IMR-90 (cell line): Measurements from ENCODE around the gene C2orf69. TPM values are rescaled to one million over a fixed set of nuclear protein-coding genes. Genes with fewer than 3 reads are reported as not detected.

Experiments used
- ATAC-seq: fragments of 200-7000 bp; cut with Tn5 transposase; 2 replicates; pipeline ENCODE4 v1.9.1; 2020; ENCODE audit warnings: low read depth, mild to moderate bottlenecking, moderate library complexity
- BruUV-seq: library from RNA; stranded (reverse); fragments of 400-500 nt; replicated peaks from 2 replicates; lab custom pipeline; 2021; lab: Mats Ljungman, UMichigan
- CTCF ChIA-PET: fragments of 300-600 bp; formaldehyde crosslinking; extraction: SDS; loops from one replicate; lab custom pipeline; 2021; ENCODE audit warnings: antibody characterized with exemption; lab: Yijun Ruan, JAX
- POLR2A ChIA-PET: fragments of 300-600 bp; sonication (Branson Sonifier 250); formaldehyde crosslinking; loops from one replicate; lab custom pipeline; 2022; ENCODE audit warnings: antibody characterized with exemption; ENCODE audit not compliant: unreplicated experiment; lab: Charles Lee
- DNase-seq: peaks from one replicate; pipeline ENCODE4 v3.0.0; 2013
- H2AFZ ChIP-seq: replicated peaks from 2 replicates; pipeline ENCODE3; 2013; ENCODE audit warnings: low read length, mild to moderate bottlenecking; ENCODE audit not compliant: poor library complexity
- H2AK5ac ChIP-seq: 2 replicates; pipeline ENCODE4 v1.6.1; 2013; ENCODE audit warnings: low read depth, low read length, inconsistent platforms
- H2AK9ac ChIP-seq: replicated peaks from 2 replicates; pipeline ENCODE3; 2013; ENCODE audit warnings: mild to moderate bottlenecking, low read depth, low read length, moderate library complexity; ENCODE audit not compliant: poor library complexity
- H2BK120ac ChIP-seq: 2 replicates; pipeline ENCODE4 v1.6.1; 2013; ENCODE audit warnings: low read depth, low read length, inconsistent platforms
- H2BK15ac ChIP-seq: 3 replicates; pipeline ENCODE4 v1.6.1; 2013; ENCODE audit warnings: low read depth, low read length, inconsistent platforms
- H2BK20ac ChIP-seq: 2 replicates; pipeline ENCODE4 v1.6.1; 2013; ENCODE audit warnings: low read depth, mild to moderate bottlenecking, inconsistent platforms, low read length, moderate library complexity
- H2BK5ac ChIP-seq: 2 replicates; pipeline ENCODE4 v1.6.1; 2013; ENCODE audit warnings: mild to moderate bottlenecking, low read depth, low read length, inconsistent platforms; ENCODE audit not compliant: poor library complexity, severe bottlenecking
- H3K14ac ChIP-seq: replicated peaks from 2 replicates; pipeline ENCODE4 v1.6.1; 2013; ENCODE audit warnings: low read depth, low read length, inconsistent platforms
- H3K18ac ChIP-seq: 2 replicates; pipeline ENCODE4 v1.6.1; 2013; ENCODE audit warnings: low read depth, low read length, control low read depth
- H3K23ac ChIP-seq: 2 replicates; pipeline ENCODE4 v1.6.1; 2013; ENCODE audit warnings: low read depth, low read length, inconsistent platforms
- H3K27ac ChIP-seq: 2 replicates; pipeline ENCODE4 v1.5.1; 2013; ENCODE audit warnings: mild to moderate bottlenecking, control low read depth, low read length; ENCODE audit not compliant: insufficient read depth
- H3K27me3 ChIP-seq: 2 replicates; pipeline ENCODE4 v1.6.1; 2013; ENCODE audit warnings: low read length; ENCODE audit not compliant: control insufficient read depth, insufficient read depth
- H3K36me3 ChIP-seq: 2 replicates; pipeline ENCODE4 v1.6.1; 2013; ENCODE audit warnings: low read length, mixed read lengths; ENCODE audit not compliant: control insufficient read depth, insufficient read depth
- H3K4ac ChIP-seq: 2 replicates; pipeline ENCODE4 v1.6.1; 2013; ENCODE audit warnings: low read depth, low read length, inconsistent platforms
- H3K4me1 ChIP-seq: 2 replicates; pipeline ENCODE4 v1.6.1; 2013; ENCODE audit warnings: low read length, mixed read lengths; ENCODE audit not compliant: control insufficient read depth, insufficient read depth
- H3K4me2 ChIP-seq: 2 replicates; pipeline ENCODE4 v1.6.1; 2013; ENCODE audit warnings: low read depth, mild to moderate bottlenecking, control low read depth, low read length, moderate library complexity
- H3K4me3 ChIP-seq: 2 replicates; pipeline ENCODE4 v1.5.1; 2013; ENCODE audit warnings: low read depth, mild to moderate bottlenecking, control low read depth, low read length, moderate library complexity; ENCODE audit not compliant: insufficient read depth
- H3K56ac ChIP-seq: 2 replicates; pipeline ENCODE4 v1.6.1; 2013; ENCODE audit warnings: low read length, inconsistent platforms; ENCODE audit not compliant: insufficient read depth; ENCODE audit errors: extremely low read depth
- H3K79me1 ChIP-seq, 2 experiments: 2 replicates each; pipeline ENCODE4 v1.6.1; 2013; ENCODE audit warnings: low read length in 2 of 2, inconsistent platforms in 1 of 2, low read depth in 1 of 2
- H3K9ac ChIP-seq: 2 replicates; pipeline ENCODE4 v1.6.1; 2013; ENCODE audit warnings: low read depth, low read length, control low read depth
- H3K9me1 ChIP-seq: 2 replicates; pipeline ENCODE4 v1.6.1; 2013; ENCODE audit warnings: low read length, inconsistent platforms; ENCODE audit not compliant: insufficient read depth
- H3K9me3 ChIP-seq: 2 replicates; pipeline ENCODE4 v1.6.1; 2013; ENCODE audit warnings: low read length; ENCODE audit not compliant: control insufficient read depth, insufficient read depth
- H4K20me1 ChIP-seq: 2 replicates; pipeline ENCODE4 v1.6.1; 2013; ENCODE audit warnings: low read length, inconsistent platforms; ENCODE audit not compliant: insufficient read depth
- H4K5ac ChIP-seq: 2 replicates; pipeline ENCODE4 v1.6.1; 2013; ENCODE audit warnings: mild to moderate bottlenecking, low read depth, low read length, control low read depth
- H4K8ac ChIP-seq, 2 experiments: 2 replicates each; pipeline ENCODE4 v1.6.1; 2013; ENCODE audit warnings: low read depth in 2 of 2, low read length in 2 of 2, control low read depth in 1 of 2, inconsistent platforms in 1 of 2
- H4K91ac ChIP-seq: 2 replicates; pipeline ENCODE4 v1.6.1; 2013; ENCODE audit warnings: low read depth, low read length, inconsistent platforms; ENCODE audit not compliant: insufficient read depth
- BHLHE40 ChIP-seq: fragments of 150-350 bp; IDR thresholded peaks from 2 replicates; pipeline ENCODE4 v1.6.1; 2016; ENCODE audit warnings: mild to moderate bottlenecking, low read depth, low read length
- CEBPB ChIP-seq: IDR thresholded peaks from 2 replicates; pipeline ENCODE4 v1.6.1; 2012; ENCODE audit warnings: low read depth, low read length, improper control_type of control experiment
- CHD1 ChIP-seq: IDR thresholded peaks from 2 replicates; pipeline ENCODE4 v1.6.1; 2012; ENCODE audit warnings: low read depth, low read length, improper control_type of control experiment
- FOS ChIP-seq: fragments of 150-350 bp; IDR thresholded peaks from 2 replicates; pipeline ENCODE4 v1.6.1; 2016; ENCODE audit warnings: low read depth, low read length
- MAFK ChIP-seq: IDR thresholded peaks from 2 replicates; pipeline ENCODE4 v1.6.1; 2012; ENCODE audit warnings: low read depth, low read length, improper control_type of control experiment
- MAZ ChIP-seq: IDR thresholded peaks from 2 replicates; pipeline ENCODE4 v1.6.1; 2012; ENCODE audit warnings: low read depth, mild to moderate bottlenecking, low read length, improper control_type of control experiment, moderate library complexity, borderline replicate concordance
- MXI1 ChIP-seq: IDR thresholded peaks from 2 replicates; pipeline ENCODE4 v1.6.1; 2012; ENCODE audit warnings: low read depth, mild to moderate bottlenecking, low read length, moderate library complexity, borderline replicate concordance
- NFE2L2 ChIP-seq: fragments of 150-350 bp; IDR thresholded peaks from 2 replicates; pipeline ENCODE4 v1.6.1; 2016; ENCODE audit warnings: low read depth, mild to moderate bottlenecking, low read length
- POLR2A ChIP-seq: IDR thresholded peaks from 2 replicates; pipeline ENCODE4 v1.6.1; 2012; ENCODE audit warnings: mild to moderate bottlenecking, low read depth, low read length
- RAD21 ChIP-seq: IDR thresholded peaks from 2 replicates; pipeline ENCODE4 v1.6.1; 2012; ENCODE audit warnings: low read length, improper control_type of control experiment
- RCOR1 ChIP-seq: IDR thresholded peaks from 2 replicates; pipeline ENCODE4 v1.6.1; 2012; ENCODE audit warnings: mild to moderate bottlenecking, low read length, improper control_type of control experiment; ENCODE audit not compliant: insufficient replicate concordance
- RFX5 ChIP-seq: IDR thresholded peaks from 2 replicates; pipeline ENCODE4 v1.8.0; 2012; ENCODE audit warnings: low read depth, mild to moderate bottlenecking, low read length, moderate library complexity
- SMC3 ChIP-seq: fragments of 150-350 bp; IDR thresholded peaks from 2 replicates; pipeline ENCODE4 v1.6.1; 2016; ENCODE audit warnings: low read depth, mild to moderate bottlenecking, antibody characterized with exemption, low read length, moderate library complexity
- WGBS, 2 experiments: methylation state at CpG; one replicate each; pipeline versions ENCODE4 v1.1.5 to v1.1.7; 2013; ENCODE audit warnings: missing lambda C conversion rate in 2 of 2; ENCODE audit not compliant: insufficient read length in 1 of 2; ENCODE audit errors: extremely low coverage in 2 of 2; 5-methylcytosine and 5-hydroxymethylcytosine counted together
- dilution Hi-C: fragments of 300-500 bp; cut with HindIII; formaldehyde crosslinking; loops from one replicate; pipeline ENCODE4 v1.14.3; 2018; ENCODE audit warnings: low sequenced_read_pairs; ENCODE audit not compliant: unreplicated experiment
- in situ Hi-C: fragments of 300-500 bp; cut with MboI; formaldehyde crosslinking; loops from 3 replicates; pipeline ENCODE4 v1.14.3; 2019; ENCODE audit warnings: low sequenced_read_pairs, inconsistent platforms, mixed read lengths
- intact Hi-C: fragments of 100-400 bp; cut with micrococcal nuclease; formaldehyde crosslinking; loops from 2 replicates; pipeline ENCODE4 v1.10.0; 2022
- polyA plus RNA-seq, 3 experiments: library from polyadenylated mRNA; depleted of rRNA; stranded (reverse); fragments of >200 nt; gene quantifications; 2 replicates each; pipeline ENCODE4 v1.2.3, GENCODE V29; 2012; ENCODE audit warnings: low replicate concordance in 1 of 3
- total RNA-seq: library from RNA; depleted of rRNA; stranded (reverse); fragments of >200 nt; gene quantifications from 2 replicates; pipeline ENCODE4 v1.2.3, GENCODE V29; 2012
- TF ChIP-seq, protein P1 (sequence below): conservative IDR thresholded peaks from 2 replicates; pipeline ENCODE4 v1.5.1; 2012; ENCODE audit warnings: mild to moderate bottlenecking, low read depth, low read length, improper control_type of control experiment
- TF ChIP-seq, protein P2 (sequence below): fragments of 150-350 bp; IDR thresholded peaks from 2 replicates; pipeline ENCODE4 v1.6.1; 2016; ENCODE audit warnings: low read depth, mild to moderate bottlenecking, low read length, moderate library complexity, borderline replicate concordance
- TF ChIP-seq, protein P3 (sequence below): fragments of 150-350 bp; IDR thresholded peaks from 2 replicates; pipeline ENCODE4 v1.6.1; 2017; ENCODE audit warnings: mild to moderate bottlenecking, antibody characterized with exemption, low read length, low read depth

The C2orf69 gene
- total and polyA plus RNA-seq, 2 of the 4 experiments (the other 2 are of a cell fraction) = 3.1 to 4.7 TPM

DNA sequence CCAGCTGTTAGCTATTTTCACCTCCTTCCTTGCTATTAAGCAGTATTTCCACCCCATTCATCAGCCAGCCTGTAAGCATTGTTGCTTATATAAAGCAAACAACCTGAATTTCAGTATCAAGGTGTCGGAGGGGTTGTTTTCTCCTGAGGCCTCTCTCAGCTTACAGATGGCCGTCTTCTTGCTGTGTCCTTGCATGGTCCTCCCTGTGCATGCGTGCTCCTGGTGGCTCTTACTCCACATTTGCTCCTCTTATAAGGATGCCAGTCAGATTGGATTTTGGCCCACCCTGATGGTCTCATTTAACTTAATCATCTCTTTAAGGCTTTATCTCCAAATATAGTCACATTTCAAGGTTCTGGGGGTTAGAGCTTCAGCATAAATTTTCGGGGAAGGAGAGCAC, 46.9 kb downstream of the C2orf69 start:
- intact Hi-C loops (no loop called here), in situ Hi-C loops (no loop called here), dilution Hi-C loops (no loop called here)
- TF ChIP-seq, protein P1, sequence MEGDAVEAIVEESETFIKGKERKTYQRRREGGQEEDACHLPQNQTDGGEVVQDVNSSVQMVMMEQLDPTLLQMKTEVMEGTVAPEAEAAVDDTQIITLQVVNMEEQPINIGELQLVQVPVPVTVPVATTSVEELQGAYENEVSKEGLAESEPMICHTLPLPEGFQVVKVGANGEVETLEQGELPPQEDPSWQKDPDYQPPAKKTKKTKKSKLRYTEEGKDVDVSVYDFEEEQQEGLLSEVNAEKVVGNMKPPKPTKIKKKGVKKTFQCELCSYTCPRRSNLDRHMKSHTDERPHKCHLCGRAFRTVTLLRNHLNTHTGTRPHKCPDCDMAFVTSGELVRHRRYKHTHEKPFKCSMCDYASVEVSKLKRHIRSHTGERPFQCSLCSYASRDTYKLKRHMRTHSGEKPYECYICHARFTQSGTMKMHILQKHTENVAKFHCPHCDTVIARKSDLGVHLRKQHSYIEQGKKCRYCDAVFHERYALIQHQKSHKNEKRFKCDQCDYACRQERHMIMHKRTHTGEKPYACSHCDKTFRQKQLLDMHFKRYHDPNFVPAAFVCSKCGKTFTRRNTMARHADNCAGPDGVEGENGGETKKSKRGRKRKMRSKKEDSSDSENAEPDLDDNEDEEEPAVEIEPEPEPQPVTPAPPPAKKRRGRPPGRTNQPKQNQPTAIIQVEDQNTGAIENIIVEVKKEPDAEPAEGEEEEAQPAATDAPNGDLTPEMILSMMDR = no peak
- TF ChIP-seq MAZ = no peak
- TF ChIP-seq RFX5 = no peak
- TF ChIP-seq RAD21 = no peak
- TF ChIP-seq CHD1 = no peak
- no peak for TF ChIP-seq SMC3
- TF ChIP-seq, protein P2, sequence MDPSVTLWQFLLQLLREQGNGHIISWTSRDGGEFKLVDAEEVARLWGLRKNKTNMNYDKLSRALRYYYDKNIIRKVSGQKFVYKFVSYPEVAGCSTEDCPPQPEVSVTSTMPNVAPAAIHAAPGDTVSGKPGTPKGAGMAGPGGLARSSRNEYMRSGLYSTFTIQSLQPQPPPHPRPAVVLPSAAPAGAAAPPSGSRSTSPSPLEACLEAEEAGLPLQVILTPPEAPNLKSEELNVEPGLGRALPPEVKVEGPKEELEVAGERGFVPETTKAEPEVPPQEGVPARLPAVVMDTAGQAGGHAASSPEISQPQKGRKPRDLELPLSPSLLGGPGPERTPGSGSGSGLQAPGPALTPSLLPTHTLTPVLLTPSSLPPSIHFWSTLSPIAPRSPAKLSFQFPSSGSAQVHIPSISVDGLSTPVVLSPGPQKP = no peak
- no peak for TF ChIP-seq CEBPB
- no peak for TF ChIP-seq BHLHE40
- TF ChIP-seq NFE2L2 = no peak
- TF ChIP-seq, protein P3, sequence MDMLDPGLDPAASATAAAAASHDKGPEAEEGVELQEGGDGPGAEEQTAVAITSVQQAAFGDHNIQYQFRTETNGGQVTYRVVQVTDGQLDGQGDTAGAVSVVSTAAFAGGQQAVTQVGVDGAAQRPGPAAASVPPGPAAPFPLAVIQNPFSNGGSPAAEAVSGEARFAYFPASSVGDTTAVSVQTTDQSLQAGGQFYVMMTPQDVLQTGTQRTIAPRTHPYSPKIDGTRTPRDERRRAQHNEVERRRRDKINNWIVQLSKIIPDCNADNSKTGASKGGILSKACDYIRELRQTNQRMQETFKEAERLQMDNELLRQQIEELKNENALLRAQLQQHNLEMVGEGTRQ = no peak
- TF ChIP-seq FOS = no peak
- TF ChIP-seq POLR2A = no peak
- TF ChIP-seq MXI1 = no peak
- no peak for TF ChIP-seq MAFK
- TF ChIP-seq RCOR1 = no peak
- no peak overlapping the region for H2AK5ac ChIP-seq
- no peak overlapping the region for H3K14ac ChIP-seq
- H3K18ac ChIP-seq = no peak overlapping the region
- H3K36me3 ChIP-seq = peaks cover 16% of the 10 kb centered on the region
- H3K9me3 ChIP-seq = no peaks in the 10 kb centered on the region
- peaks cover 29 to 39% of the 10 kb centered on the region in 2 experiments for H3K79me1 ChIP-seq
- no peaks in the 10 kb centered on the region for H3K27me3 ChIP-seq
- no peak overlapping the region for H3K56ac ChIP-seq
- no peak overlapping the region for H2BK20ac ChIP-seq
- ChIA-PET CTCF (no interaction called here), POLR2A (no interaction called here)
- H4K8ac ChIP-seq = no peak overlapping the region
- DNase-seq (no peak), ATAC-seq (no peak)
- 0 out of 2 replicates have a peak, but pooled peaks cover 6% of the 10 kb centered on the region for H4K20me1 ChIP-seq
- no peak overlapping the region for H2AFZ ChIP-seq
- H4K5ac ChIP-seq = no peak overlapping the region
- H2AK9ac ChIP-seq = no peak overlapping the region
- no peak overlapping the region for H2BK120ac ChIP-seq
- 95% methylated on average over 3 of the region's 4 CpGs; no CpG with 5 or more reads in 1 of the 2 experiments for WGBS, 2 experiments
- H3K9ac ChIP-seq = no peak overlapping the region
- no peak overlapping the region for H3K4me3 ChIP-seq
- no TSS peak for BruUV-seq
- H2BK15ac ChIP-seq = no peak overlapping the region
- no peak overlapping the region for H2BK5ac ChIP-seq
- peaks cover 8% of the 10 kb centered on the region for H3K4me1 ChIP-seq
- H3K4ac ChIP-seq = no peak overlapping the region
- H3K27ac ChIP-seq = no peak overlapping the region
- H4K91ac ChIP-seq = no peak overlapping the region
- 0 out of 2 replicates have a peak, but pooled peaks cover 4% of the 10 kb centered on the region for H3K9me1 ChIP-seq
- no peak overlapping the region for H3K23ac ChIP-seq
- no peak overlapping the region for H3K4me2 ChIP-seq
